ENCODE measurements around the gene DCUN1D5. TPM values are rescaled to one million over a fixed set of nuclear protein-coding genes. Genes with fewer than 3 reads are reported as not detected.
A peak's percentile ranks its signal among the peaks of the same experiment; 100 is the strongest.

The DCUN1D5 gene
- polyA plus RNA-seq, 1 donor (not counting 4 experiments of a cell fraction or from before 2014, with no cell fraction given) = 95.6 TPM

DNA sequence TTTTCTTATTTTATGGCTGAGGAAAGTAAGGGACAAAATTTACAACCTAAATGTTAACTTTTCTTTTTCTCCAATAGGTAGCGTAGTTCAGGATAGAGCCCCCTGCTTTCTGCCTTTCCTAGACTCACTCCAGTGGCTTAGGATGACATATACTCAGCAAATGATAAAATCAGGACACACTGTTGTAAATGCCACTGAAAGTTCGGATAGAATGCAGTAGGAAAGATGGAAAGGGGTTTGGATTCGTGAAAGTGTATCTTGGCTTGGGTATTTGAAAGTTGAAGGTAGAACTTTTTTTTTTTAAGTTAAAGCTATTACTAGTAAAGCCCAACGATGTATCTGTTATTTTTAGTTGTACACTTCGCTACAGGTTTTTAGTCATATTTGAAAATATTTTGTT lies 19.4 kb upstream of the DCUN1D5 start:
- Histone ChIP-seq H3K9me1 (ENCODE audit: control insufficient read depth, extremely low read depth, insufficient read depth, low read length) (no peaks in the 10 kb centered on the region), H2AFZ (ENCODE audit: control insufficient read depth, low read length) (no peak overlapping the region), H3K36me3 (ENCODE audit: control insufficient read depth in 2 of 2, extremely low read depth in 1 of 2, insufficient read depth in 2 of 2, low read length in 2 of 2) (peaks cover 0 to 2% of the 10 kb centered on the region in 2 experiments), H4K20me1 (ENCODE audit: control insufficient read depth, extremely low read depth, insufficient read depth, low read length) (no peaks in the 10 kb centered on the region), H3K27me3 (ENCODE audit: control insufficient read depth, extremely low read depth, insufficient read depth, low read length) (no peaks in the 10 kb centered on the region), H3K9me3 (ENCODE audit: control insufficient read depth, low read depth, low read length) (no peaks in the 10 kb centered on the region), H3K9ac (ENCODE audit: control insufficient read depth, extremely low read depth, insufficient read depth, low read length) (no peak overlapping the region), H3K4me3 (ENCODE audit: control insufficient read depth in 2 of 3, extremely low read depth in 1 of 3, insufficient read depth in 2 of 3, low read depth in 1 of 3, low read length in 3 of 3) (no peak overlapping the region), H3K27ac (ENCODE audit: control insufficient read depth, insufficient read depth, low read length) (no peak overlapping the region), H3K4me2 (ENCODE audit: control insufficient read depth, extremely low read depth, insufficient read depth, low read depth, low read length) (peak overlapping the region; percentile 25), H3K79me2 (ENCODE audit: control insufficient read depth, insufficient read depth, low read length) (peaks cover 21% of the 10 kb centered on the region), H3K4me1 (ENCODE audit: control insufficient read depth, extremely low read depth, insufficient read depth, low read length) (peaks cover 19% of the 10 kb centered on the region)
- TF ChIP-seq, protein P1, sequence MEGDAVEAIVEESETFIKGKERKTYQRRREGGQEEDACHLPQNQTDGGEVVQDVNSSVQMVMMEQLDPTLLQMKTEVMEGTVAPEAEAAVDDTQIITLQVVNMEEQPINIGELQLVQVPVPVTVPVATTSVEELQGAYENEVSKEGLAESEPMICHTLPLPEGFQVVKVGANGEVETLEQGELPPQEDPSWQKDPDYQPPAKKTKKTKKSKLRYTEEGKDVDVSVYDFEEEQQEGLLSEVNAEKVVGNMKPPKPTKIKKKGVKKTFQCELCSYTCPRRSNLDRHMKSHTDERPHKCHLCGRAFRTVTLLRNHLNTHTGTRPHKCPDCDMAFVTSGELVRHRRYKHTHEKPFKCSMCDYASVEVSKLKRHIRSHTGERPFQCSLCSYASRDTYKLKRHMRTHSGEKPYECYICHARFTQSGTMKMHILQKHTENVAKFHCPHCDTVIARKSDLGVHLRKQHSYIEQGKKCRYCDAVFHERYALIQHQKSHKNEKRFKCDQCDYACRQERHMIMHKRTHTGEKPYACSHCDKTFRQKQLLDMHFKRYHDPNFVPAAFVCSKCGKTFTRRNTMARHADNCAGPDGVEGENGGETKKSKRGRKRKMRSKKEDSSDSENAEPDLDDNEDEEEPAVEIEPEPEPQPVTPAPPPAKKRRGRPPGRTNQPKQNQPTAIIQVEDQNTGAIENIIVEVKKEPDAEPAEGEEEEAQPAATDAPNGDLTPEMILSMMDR (optimal IDR thresholded peaks at IDR 0.05 in 1 of 3, IDR thresholded peaks at IDR 0.05 in 1 of 3, conservative IDR thresholded peaks at IDR 0.05 in 1 of 3; ENCODE audit: extremely low read depth in 1 of 3, insufficient read depth in 2 of 3, low read length in 3 of 3) = no peak
- no peak for TF ChIP-seq EZH2 (IDR thresholded peaks at IDR 0.05; ENCODE audit: low read length)
- no peak for DNase-seq (ENCODE audit: low read depth, low spot score)
- FAIRE-seq = no peak
- dilution Hi-C loops (cut with MboI; ENCODE audit: extremely low pct_ligation_motif_present, low sequenced_read_pairs) = no loop called here

DNA sequence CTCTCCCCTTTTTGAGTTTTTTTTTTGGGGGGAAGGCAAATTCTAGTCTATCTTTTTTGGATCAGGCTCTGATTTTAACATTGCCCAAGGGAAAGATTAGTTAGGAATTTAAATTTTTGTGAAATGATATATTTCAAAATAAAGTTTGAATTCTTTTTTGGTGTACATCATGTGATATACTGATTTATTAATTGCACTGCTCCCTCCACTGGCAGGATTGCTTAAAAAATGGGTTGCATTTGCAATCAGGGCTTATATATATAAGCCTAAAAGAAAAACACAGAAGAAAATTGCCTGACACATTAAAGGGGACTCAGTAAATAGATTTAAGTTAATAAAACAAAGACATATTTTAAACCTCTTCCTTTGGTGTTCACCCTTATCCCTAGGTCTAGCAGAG lies 18.4 kb upstream of the DCUN1D5 start:
- H3K27me3 ChIP-seq (ENCODE audit: control insufficient read depth, extremely low read depth, insufficient read depth, low read length) = no peaks in the 10 kb centered on the region

More for the DNA sequence above, 18.4 kb upstream of the DCUN1D5 start:
- H3K4me3 ChIP-seq (ENCODE audit: control insufficient read depth in 2 of 3, extremely low read depth in 1 of 3, insufficient read depth in 2 of 3, low read depth in 1 of 3, low read length in 3 of 3) = peak overlapping the region; percentile 63 to 97 (median 92)
- FAIRE-seq (no peak), DNase-seq (ENCODE audit: low read depth, low spot score) (no peak)
- TF ChIP-seq, protein P1 (optimal IDR thresholded peaks at IDR 0.05 in 1 of 3, IDR thresholded peaks at IDR 0.05 in 1 of 3, conservative IDR thresholded peaks at IDR 0.05 in 1 of 3; ENCODE audit: extremely low read depth in 1 of 3, insufficient read depth in 2 of 3, low read length in 3 of 3) = peak in 1 of 3 experiments; percentile 29
- no peak for TF ChIP-seq EZH2 (IDR thresholded peaks at IDR 0.05; ENCODE audit: low read length)
- peaks cover 21% of the 10 kb centered on the region for H3K79me2 ChIP-seq (ENCODE audit: control insufficient read depth, insufficient read depth, low read length)
- no peaks in the 10 kb centered on the region for H3K9me1 ChIP-seq (ENCODE audit: control insufficient read depth, extremely low read depth, insufficient read depth, low read length)
- H2AFZ ChIP-seq (ENCODE audit: control insufficient read depth, low read length) = peak overlapping the region; percentile 97
- H3K27ac ChIP-seq (ENCODE audit: control insufficient read depth, insufficient read depth, low read length) = peak overlapping the region; percentile 93
- dilution Hi-C loops (cut with MboI; ENCODE audit: extremely low pct_ligation_motif_present, low sequenced_read_pairs) = no loop called here
- H3K36me3 ChIP-seq (ENCODE audit: control insufficient read depth in 2 of 2, extremely low read depth in 1 of 2, insufficient read depth in 2 of 2, low read length in 2 of 2) = peaks cover 0 to 2% of the 10 kb centered on the region in 2 experiments
- no peaks in the 10 kb centered on the region for H3K9me3 ChIP-seq (ENCODE audit: control insufficient read depth, low read depth, low read length)
- H4K20me1 ChIP-seq (ENCODE audit: control insufficient read depth, extremely low read depth, insufficient read depth, low read length) = no peaks in the 10 kb centered on the region
- peak overlapping the region; percentile 90 for H3K4me2 ChIP-seq (ENCODE audit: control insufficient read depth, extremely low read depth, insufficient read depth, low read depth, low read length)
- peak overlapping the region; percentile 92 for H3K9ac ChIP-seq (ENCODE audit: control insufficient read depth, extremely low read depth, insufficient read depth, low read length)
- H3K4me1 ChIP-seq (ENCODE audit: control insufficient read depth, extremely low read depth, insufficient read depth, low read length) = peaks cover 19% of the 10 kb centered on the region

All from keratinocyte (primary cell).